Mesendoderm (in vitro differentiated cells): ENCODE measurements around the gene MRPS18A.
"Not testable (repeated sequence)": the region's sequence is repeated elsewhere in the genome, so short reads cannot be mapped to it uniquely, and the experiment has no call there.

ENCODE experiments used
- DNase-seq: peaks from one replicate; pipeline ENCODE4 v3.0.0; 2013
- H2AK5ac ChIP-seq: 2 replicates; pipeline ENCODE4 v1.6.1; 2013; ENCODE audit warnings: low read length, inconsistent platforms
- H2BK120ac ChIP-seq: 2 replicates; pipeline ENCODE4 v1.6.1; 2013; ENCODE audit warnings: low read depth, mild to moderate bottlenecking, low read length, moderate library complexity, mixed read lengths
- H2BK15ac ChIP-seq: replicated peaks from 2 replicates; pipeline ENCODE4 v1.6.1; 2013; ENCODE audit warnings: low read depth, mild to moderate bottlenecking, moderate library complexity
- H2BK5ac ChIP-seq: 2 replicates; pipeline ENCODE4 v1.6.1; 2013; ENCODE audit warnings: low read length, inconsistent platforms
- H3K18ac ChIP-seq: 2 replicates; pipeline ENCODE4 v1.6.1; 2013; ENCODE audit warnings: mild to moderate bottlenecking, low read length, mixed read lengths
- H3K23ac ChIP-seq: one replicate; pipeline ENCODE4 v1.6.1; 2013; ENCODE audit warnings: low read length
- H3K27ac ChIP-seq: 2 replicates; pipeline ENCODE4 v1.5.1; 2013; ENCODE audit warnings: low read depth, mild to moderate bottlenecking, inconsistent platforms, low read length, moderate library complexity
- H3K27me3 ChIP-seq: 2 replicates; pipeline ENCODE4 v1.6.1; 2013; ENCODE audit warnings: low read length, control low read depth, mild to moderate bottlenecking, inconsistent platforms; ENCODE audit not compliant: insufficient read depth, poor library complexity
- H3K36me3 ChIP-seq: 2 replicates; pipeline ENCODE4 v1.6.1; 2013; ENCODE audit warnings: low read length, inconsistent platforms; ENCODE audit not compliant: control insufficient read depth, insufficient read depth
- H3K4ac ChIP-seq: one replicate; pipeline ENCODE4 v1.6.1; 2013; ENCODE audit warnings: low read depth, mild to moderate bottlenecking, low read length, moderate library complexity
- H3K4me1 ChIP-seq: 2 replicates; pipeline ENCODE4 v1.6.1; 2013; ENCODE audit warnings: low read depth, low read length, inconsistent platforms; ENCODE audit not compliant: control insufficient read depth
- H3K4me2 ChIP-seq: 2 replicates; pipeline ENCODE4 v1.6.1; 2013; ENCODE audit warnings: low read length
- H3K4me3 ChIP-seq: 2 replicates; pipeline ENCODE4 v1.5.1; 2013; ENCODE audit warnings: mild to moderate bottlenecking, low read length
- H3K56ac ChIP-seq: one replicate; pipeline ENCODE4 v1.6.1; 2013; ENCODE audit warnings: low read length
- H3K79me1 ChIP-seq: 2 replicates; pipeline ENCODE4 v1.6.1; 2013; ENCODE audit warnings: low read length, inconsistent platforms
- H3K79me2 ChIP-seq: 2 replicates; pipeline ENCODE4 v1.6.1; 2013; ENCODE audit warnings: mild to moderate bottlenecking, low read length; ENCODE audit not compliant: control insufficient read depth, insufficient read depth
- H3K9ac ChIP-seq: 2 replicates; pipeline ENCODE4 v1.6.1; 2013; ENCODE audit warnings: low read length, inconsistent platforms
- H4K5ac ChIP-seq: one replicate; pipeline ENCODE4 v1.6.1; 2013; ENCODE audit warnings: low read length
- H4K8ac ChIP-seq: one replicate; pipeline ENCODE4 v1.6.1; 2013; ENCODE audit warnings: low read depth, mild to moderate bottlenecking, control low read depth, low read length, moderate library complexity
- WGBS: extraction: QIAGEN DNeasy Blood & Tissue Kit; methylation state at CpG from one replicate; pipeline ENCODE4 v1.1.7; 2013; ENCODE audit warnings: low lambda C conversion rate, missing lambda C conversion rate; ENCODE audit not compliant: insufficient coverage; ENCODE audit errors: extremely low coverage; 5-methylcytosine and 5-hydroxymethylcytosine counted together

The MRPS18A gene

DNA sequence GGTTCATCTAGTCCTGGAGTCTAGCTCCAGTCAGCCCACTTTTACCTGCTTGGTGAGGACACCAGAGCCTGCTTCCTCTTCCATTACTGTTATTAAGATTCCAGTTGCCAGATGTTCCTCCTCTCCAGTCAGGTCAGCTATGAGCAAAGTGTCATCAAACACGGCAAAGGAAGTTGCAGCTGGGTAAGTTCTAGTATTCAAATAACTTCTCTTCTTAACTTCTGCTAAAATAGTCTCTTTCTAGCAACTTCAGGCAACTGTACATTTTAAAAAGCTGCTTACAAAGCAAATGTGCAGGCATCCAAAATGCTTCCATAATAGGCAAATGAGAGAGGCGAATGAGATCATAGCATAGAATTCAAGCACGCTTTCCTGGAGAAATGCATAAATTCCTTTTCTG, 18.4 kb upstream of the MRPS18A start:
- no peak overlapping the region for H3K23ac ChIP-seq
- H3K4ac ChIP-seq = no peak overlapping the region
- no peak overlapping the region for H3K4me2 ChIP-seq
- H2AK5ac ChIP-seq = no peak overlapping the region
- no peak overlapping the region for H3K56ac ChIP-seq
- H3K4me3 ChIP-seq = no peak overlapping the region
- H3K9ac ChIP-seq = no peak overlapping the region
- WGBS = no CpG with 5 or more reads among the region's 3 CpGs
- no peak overlapping the region for H2BK120ac ChIP-seq
- no peaks in the 10 kb centered on the region for H3K79me1 ChIP-seq
- no peak overlapping the region for H3K27ac ChIP-seq
- H4K5ac ChIP-seq = no peak overlapping the region
- no peak for DNase-seq
- H3K36me3 ChIP-seq = no peaks in the 10 kb centered on the region
- H3K18ac ChIP-seq = no peak overlapping the region
- H3K27me3 ChIP-seq = no peaks in the 10 kb centered on the region
- no peaks in the 10 kb centered on the region for H3K79me2 ChIP-seq
- no peak overlapping the region for H2BK15ac ChIP-seq
- H3K4me1 ChIP-seq = peaks cover 13% of the 10 kb centered on the region
- H2BK5ac ChIP-seq = no peak overlapping the region
- no peak overlapping the region for H4K8ac ChIP-seq

GRCh38 chr6:43703512-43704429, 16.2 kb upstream of the MRPS18A start:
- Histone ChIP-seq H3K4me3 (no peak overlapping the region), H3K23ac (no peak overlapping the region), H2BK15ac (no peak overlapping the region), H2BK5ac (no peak overlapping the region), H3K27ac (no peak overlapping the region), H3K9ac (no peak overlapping the region), H2AK5ac (peak overlapping the region; percentile 25), H4K8ac (no peak overlapping the region), H3K36me3 (no peaks in the 10 kb centered on the region), H4K5ac (no peak overlapping the region), H2BK120ac (no peak overlapping the region), H3K4me2 (no peak overlapping the region), H3K18ac (no peak overlapping the region), H3K4ac (no peak overlapping the region), H3K27me3 (no peaks in the 10 kb centered on the region), H3K79me1 (no peaks in the 10 kb centered on the region), H3K4me1 (peaks cover 23% of the 10 kb centered on the region), H3K56ac (no peak overlapping the region), H3K79me2 (no peaks in the 10 kb centered on the region)
- WGBS = no CpG with 5 or more reads among the region's 8 CpGs
- DNase-seq = no peak

DNA sequence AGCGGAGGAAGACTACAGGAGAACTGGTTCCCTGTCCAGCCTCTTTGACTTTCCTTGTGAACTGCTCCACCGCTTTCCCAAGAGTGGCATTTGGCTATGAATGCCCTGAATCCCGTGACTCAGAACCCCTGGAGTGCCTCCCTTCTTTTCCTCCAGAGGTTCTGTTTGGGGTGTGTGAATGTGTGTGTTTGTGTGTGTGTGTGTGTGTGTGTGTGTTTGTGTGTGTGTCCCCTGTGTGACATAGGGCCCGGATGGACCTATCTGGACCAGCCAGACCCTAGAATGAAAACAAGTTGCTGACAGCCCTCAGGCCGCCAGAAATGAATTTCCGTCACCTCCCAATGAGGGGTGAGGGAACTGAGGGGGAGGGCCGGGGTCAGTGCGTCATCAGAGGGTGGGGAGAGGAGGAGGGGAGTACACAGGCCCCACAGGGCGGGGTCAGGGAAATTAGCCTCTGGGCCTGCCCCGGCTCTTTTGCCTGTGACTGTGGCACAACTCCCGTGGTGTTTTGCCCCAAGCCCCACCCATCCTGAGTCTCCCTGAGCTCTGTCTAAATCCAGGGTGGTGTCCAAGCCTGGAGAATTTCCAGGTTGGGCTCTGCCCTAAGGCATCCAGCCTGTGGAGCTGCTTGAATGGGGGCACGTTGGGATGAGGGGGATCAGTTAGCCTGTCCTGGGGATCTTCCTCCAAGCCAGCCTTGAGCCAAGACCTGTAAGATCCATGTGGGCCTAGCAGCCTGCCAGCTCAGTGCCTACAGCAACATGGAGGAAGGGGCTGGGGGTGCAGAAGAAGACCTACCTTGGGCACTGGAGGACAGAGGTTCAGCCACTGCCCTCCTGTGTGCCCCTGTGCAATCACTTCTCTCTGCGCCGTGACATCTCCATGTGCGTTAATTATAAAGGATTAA, 15.2 kb upstream of the MRPS18A start:
- peak overlapping the region; percentile 16 for H3K18ac ChIP-seq
- no peak overlapping the region for H3K4me3 ChIP-seq
- H3K4me1 ChIP-seq = peaks cover 23% of the 10 kb centered on the region
- H4K8ac ChIP-seq = no peak overlapping the region
- no peaks in the 10 kb centered on the region for H3K36me3 ChIP-seq
- H3K27ac ChIP-seq = peak overlapping the region; percentile 55
- H2BK5ac ChIP-seq = peak overlapping the region; percentile 84
- H2BK120ac ChIP-seq = no peak overlapping the region
- H3K56ac ChIP-seq = peak overlapping the region; percentile 85
- no peak overlapping the region for H4K5ac ChIP-seq
- H3K23ac ChIP-seq = peak overlapping the region; percentile 33
- H2AK5ac ChIP-seq = peak overlapping the region; percentile 65
- H3K4ac ChIP-seq = no peak overlapping the region
- no peaks in the 10 kb centered on the region for H3K79me1 ChIP-seq
- DNase-seq = peak; percentile 99
- no peaks in the 10 kb centered on the region for H3K79me2 ChIP-seq
- H2BK15ac ChIP-seq = no peak overlapping the region
- no CpG with 5 or more reads among the region's 15 CpGs for WGBS
- H3K4me2 ChIP-seq = peak overlapping the region; percentile 10
- no peaks in the 10 kb centered on the region for H3K27me3 ChIP-seq
- H3K9ac ChIP-seq = peak overlapping the region; percentile 56

GRCh38 chr6:43702171-43702533, 14.6 kb upstream of the MRPS18A start:
- Histone ChIP-seq H3K79me1 (no peaks in the 10 kb centered on the region), H3K4me2 (no peak overlapping the region), H3K36me3 (no peaks in the 10 kb centered on the region), H3K4me3 (no peak overlapping the region), H3K4me1 (peaks cover 22% of the 10 kb centered on the region), H2AK5ac (no peak overlapping the region), H3K56ac (peak overlapping the region; percentile 66), H3K79me2 (no peaks in the 10 kb centered on the region), H4K5ac (no peak overlapping the region), H3K18ac (peak overlapping the region; percentile 16), H3K27ac (peak overlapping the region; percentile 55), H4K8ac (no peak overlapping the region), H3K23ac (no peak overlapping the region), H2BK5ac (no peak overlapping the region), H3K4ac (no peak overlapping the region), H3K27me3 (no peaks in the 10 kb centered on the region), H2BK15ac (no peak overlapping the region), H3K9ac (peak overlapping the region; percentile 11), H2BK120ac (no peak overlapping the region)
- whole genome bisulfite sequencing = no CpG with 5 or more reads among the region's 2 CpGs
- no peak for DNase-seq

DNA sequence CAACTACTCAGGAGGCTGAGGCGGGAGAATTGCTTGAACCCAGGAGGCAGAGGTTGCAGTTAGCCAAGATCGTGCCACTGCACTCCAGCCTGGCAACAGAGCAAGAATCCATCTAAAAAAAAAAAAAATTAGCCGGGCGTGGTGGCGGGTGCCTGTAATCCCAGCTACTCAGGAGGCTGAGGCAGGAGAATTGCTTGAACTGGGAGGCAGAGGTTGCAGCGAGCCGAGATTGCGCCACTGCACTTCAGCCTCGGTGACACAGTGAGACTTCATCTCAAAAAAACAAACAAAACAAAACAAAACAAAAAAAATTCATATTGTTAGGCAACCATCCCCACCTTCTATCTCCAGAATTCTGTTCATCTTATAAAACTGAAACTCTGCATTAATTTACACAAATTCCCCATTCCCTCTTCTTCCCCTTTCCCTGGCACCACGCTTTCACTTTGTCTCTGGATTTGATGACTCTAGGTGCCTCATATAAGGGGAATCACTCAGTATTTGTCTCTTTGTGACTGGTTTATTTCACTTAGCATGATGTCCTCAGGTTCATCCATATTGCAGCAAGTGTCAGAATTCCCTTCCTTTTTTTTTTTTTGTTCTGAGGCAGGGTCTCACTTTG, 13.5 kb upstream of the MRPS18A start:
- H3K36me3 ChIP-seq, H3K79me1 ChIP-seq, H4K8ac ChIP-seq, H2BK120ac ChIP-seq, DNase-seq, H3K9ac ChIP-seq, H2BK5ac ChIP-seq, H3K23ac ChIP-seq, H3K27me3 ChIP-seq, H3K79me2 ChIP-seq, H3K4ac ChIP-seq, H3K56ac ChIP-seq, H3K4me3 ChIP-seq, H3K27ac ChIP-seq, H3K18ac ChIP-seq, H3K4me2 ChIP-seq, H2AK5ac ChIP-seq, H4K5ac ChIP-seq: not testable (repeated sequence)
- peak overlapping the region; percentile 21 for H2BK15ac ChIP-seq
- peaks cover 18% of the 10 kb centered on the region for H3K4me1 ChIP-seq
- WGBS = no CpG with 5 or more reads among the region's 10 CpGs
